Parathyroid adenoma (tissue), 2 donors: Measurements from ENCODE around the gene CACNA1C.

Experiments
- H2AFZ ChIP-seq: fragments of 300-600 bp; sonication (generic); one replicate; pipeline ENCODE4 v1.7.0; 2017; ENCODE audit warnings: antibody characterized with exemption, mild to moderate bottlenecking
- H3K27ac ChIP-seq: fragments of 300-600 bp; sonication (generic); one replicate; pipeline ENCODE4 v1.7.0; 2017
- H3K27me3 ChIP-seq: fragments of 300-600 bp; sonication (generic); one replicate; pipeline ENCODE4 v1.7.0; 2017; ENCODE audit warnings: low read length; ENCODE audit not compliant: control insufficient read depth, insufficient read depth
- H3K36me3 ChIP-seq: fragments of 300-600 bp; sonication (generic); one replicate; pipeline ENCODE4 v1.7.0; 2017; ENCODE audit warnings: low read length; ENCODE audit not compliant: control insufficient read depth, insufficient read depth
- H3K4me1 ChIP-seq: fragments of 300-600 bp; sonication (generic); one replicate; pipeline ENCODE4 v1.7.0; 2017; ENCODE audit warnings: control low read depth
- H3K4me2 ChIP-seq: fragments of 300-600 bp; sonication (generic); one replicate; pipeline ENCODE4 v1.7.0; 2017; ENCODE audit warnings: low read length
- H3K4me3 ChIP-seq: fragments of 300-600 bp; sonication (generic); one replicate; pipeline ENCODE4 v1.7.0; 2017; ENCODE audit warnings: low read depth, low read length
- H3K79me2 ChIP-seq: fragments of 300-600 bp; sonication (generic); one replicate; pipeline ENCODE4 v1.7.0; 2017; ENCODE audit warnings: control low read depth
- H3K9ac ChIP-seq: fragments of 300-600 bp; sonication (generic); one replicate; pipeline ENCODE4 v1.7.0; 2017; ENCODE audit warnings: mild to moderate bottlenecking
- H3K9me3 ChIP-seq: fragments of 300-600 bp; sonication (generic); one replicate; pipeline ENCODE4 v1.7.0; 2017; ENCODE audit warnings: low read length; ENCODE audit not compliant: control insufficient read depth
- CTCF ChIP-seq: fragments of 300-600 bp; sonication (generic); IDR thresholded peaks from one replicate; pipeline ENCODE4 v1.7.0; 2017; ENCODE audit warnings: antibody characterized with exemption, mild to moderate bottlenecking
- donor health status: primary hyperparathyroidism.

The CACNA1C gene

GRCh38 chr12:2294651-2295475 lies 242.1 kb downstream of the CACNA1C start:
- TF ChIP-seq CTCF, result no peak
- Histone ChIP-seq H3K36me3 (no peaks in the 10 kb centered on the region), H3K9me3 (no peaks in the 10 kb centered on the region), H3K4me2 (no peak overlapping the region), H3K9ac (no peak overlapping the region), H3K79me2 (no peaks in the 10 kb centered on the region), H3K27me3 (no peaks in the 10 kb centered on the region), H2AFZ (no peak overlapping the region), H3K27ac (no peak overlapping the region), H3K4me3 (no peak overlapping the region), H3K4me1 (no peaks in the 10 kb centered on the region)

GRCh38 chr12:2295941-2296461 lies 243.2 kb downstream of the CACNA1C start:
- Histone ChIP-seq H3K9ac (no peak overlapping the region), H3K27me3 (no peaks in the 10 kb centered on the region), H3K36me3 (no peaks in the 10 kb centered on the region), H2AFZ (no peak overlapping the region), H3K4me3 (no peak overlapping the region), H3K9me3 (no peaks in the 10 kb centered on the region), H3K4me2 (no peak overlapping the region), H3K79me2 (no peaks in the 10 kb centered on the region), H3K27ac (no peak overlapping the region), H3K4me1 (no peaks in the 10 kb centered on the region)
- no peak for TF ChIP-seq CTCF

- no peaks in the 10 kb centered on the region for H3K4me1 ChIP-seq
- H3K27me3 ChIP-seq, result no peaks in the 10 kb centered on the region
- no peaks in the 10 kb centered on the region for H3K36me3 ChIP-seq
- no peaks in the 10 kb centered on the region for H3K79me2 ChIP-seq
- TF ChIP-seq CTCF, result no peak
- no peak overlapping the region for H3K27ac ChIP-seq
- H3K4me3 ChIP-seq, result no peak overlapping the region
- no peaks in the 10 kb centered on the region for H3K9me3 ChIP-seq
- no peak overlapping the region for H2AFZ ChIP-seq
- no peak overlapping the region for H3K4me2 ChIP-seq
- H3K9ac ChIP-seq, result no peak overlapping the region
Measured at GRCh38 chr12:2297004-2297403, 244.2 kb downstream of the CACNA1C start.

- no peaks in the 10 kb centered on the region for H3K79me2 ChIP-seq
- no peak for TF ChIP-seq CTCF
- no peak overlapping the region for H3K9ac ChIP-seq
- no peak overlapping the region for H2AFZ ChIP-seq
- H3K9me3 ChIP-seq, result no peaks in the 10 kb centered on the region
- H3K4me3 ChIP-seq, result no peak overlapping the region
- H3K4me2 ChIP-seq, result no peak overlapping the region
- no peak overlapping the region for H3K27ac ChIP-seq
- no peaks in the 10 kb centered on the region for H3K36me3 ChIP-seq
- H3K27me3 ChIP-seq, result no peaks in the 10 kb centered on the region
- no peaks in the 10 kb centered on the region for H3K4me1 ChIP-seq
Measured at GRCh38 chr12:2297658-2298057, 244.9 kb downstream of the CACNA1C start.
